ENCODE results near the gene FDXACB1. TPM values are rescaled to one million over a fixed set of nuclear protein-coding genes. Genes with fewer than 3 reads are reported as not detected.
A peak's percentile ranks its signal among the peaks of the same experiment; 100 is the strongest.

FDXACB1 gene
- total and polyA plus RNA-seq, 9 of the 15 experiments (the other 6 are each of a cell fraction or from before 2014, with no cell fraction given) = 3.2 to 7.5 (median 5.3) TPM

DNA sequence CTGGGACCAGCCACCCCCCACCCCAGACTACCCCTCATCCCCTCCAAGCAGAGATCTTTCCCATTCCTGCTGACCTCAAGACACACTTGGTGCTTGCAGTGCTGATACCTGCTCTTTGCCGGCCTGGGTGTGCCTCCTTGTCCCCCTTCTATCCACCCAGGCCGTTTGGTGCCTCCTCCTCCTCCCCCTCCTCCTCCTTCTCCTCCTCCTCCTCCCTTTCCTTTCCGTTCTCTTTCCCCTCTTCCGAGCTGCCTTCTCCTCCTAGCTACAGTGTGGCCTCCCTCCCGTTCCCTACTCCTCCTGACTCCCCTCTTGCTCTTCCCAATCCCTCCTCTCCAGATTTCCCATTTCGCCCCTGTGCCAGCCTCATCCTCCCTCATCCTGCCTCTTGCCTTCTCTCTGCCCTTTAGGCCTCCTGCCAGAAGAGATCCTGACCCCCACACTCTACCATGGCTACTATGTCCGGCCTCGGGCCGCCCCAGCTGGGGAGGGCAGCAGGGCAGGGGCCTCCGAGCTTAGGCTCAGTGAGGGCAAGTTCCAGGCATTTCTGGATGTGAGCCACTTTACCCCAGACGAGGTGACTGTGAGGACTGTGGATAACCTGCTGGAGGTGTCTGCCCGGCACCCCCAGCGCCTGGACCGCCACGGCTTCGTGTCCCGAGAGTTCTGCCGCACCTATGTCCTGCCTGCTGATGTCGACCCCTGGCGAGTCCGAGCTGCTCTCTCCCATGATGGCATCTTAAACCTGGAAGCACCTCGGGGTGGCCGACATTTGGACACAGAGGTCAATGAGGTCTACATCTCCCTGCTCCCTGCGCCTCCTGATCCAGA is 34.3 kb upstream of the FDXACB1 start:
- H3K9ac ChIP-seq (ENCODE audit: insufficient read depth in 1 of 2, low read depth in 2 of 2, low read length in 2 of 2) = peak overlapping the region in 1 of 2 experiments; percentile 61; a peak in 1 of 4 replicates
- DNase-seq (ENCODE audit: extremely low read depth in 1 of 4, low spot score in 3 of 4) = peak in 2 of 4 experiments; percentile 37 to 52
- H3K4me3 ChIP-seq = no peak overlapping the region
- BruUV-seq (replicated peaks) = no TSS peak
- no peak for ATAC-seq
- in situ Hi-C loops (cut with MboI) = no loop called here
- H3K9me1 ChIP-seq (ENCODE audit: control insufficient read depth, insufficient read depth, low read length) = peaks cover 3% of the 10 kb centered on the region
- H3K27me3 ChIP-seq (ENCODE audit: control insufficient read depth in 2 of 2, insufficient read depth in 2 of 2, low read length in 2 of 2) = no peaks in the 10 kb centered on the region
- H3K79me2 ChIP-seq (ENCODE audit: control insufficient read depth, insufficient read depth, low read length) = no peaks in the 10 kb centered on the region
- 88% methylated on average over 17 of the region's 24 CpGs for WGBS (ENCODE audit: insufficient coverage, low coverage, missing lambda C conversion rate)
- H3K9me3 ChIP-seq (replicated peaks; ENCODE audit: control insufficient read depth, insufficient read depth, low read depth, low read length) = no peaks in the 10 kb centered on the region
- POLR2A ChIA-PET = interaction anchor here (0.5 to 0.6 kb wide), 2 partner anchors 25 to 373 kb away, joined by 3 to 5 read pairs; no protein-coding TSS in a partner anchor
- CTCF ChIA-PET (ENCODE audit: low intra/inter-chr PET ratio) = no interaction called here
- H2AFZ ChIP-seq (ENCODE audit: low read depth, low read length) = peak overlapping the region; percentile 67
- H3K36me3 ChIP-seq (ENCODE audit: control insufficient read depth, insufficient read depth, low read length) = no peaks in the 10 kb centered on the region
- no peak overlapping the region for H3K27ac ChIP-seq (ENCODE audit: extremely low read depth, low read depth, low read length)
- H3K4me2 ChIP-seq (ENCODE audit: insufficient read depth, low read length) = no peak overlapping the region; the same call in 1 of the 2 replicates
- no peak for FAIRE-seq
- peaks cover 35 to 40% of the 10 kb centered on the region in 2 experiments; a peak in 4 of 5 replicates for H3K4me1 ChIP-seq (replicated peaks in 1 of 2; ENCODE audit: control insufficient read depth in 2 of 2, insufficient read depth in 2 of 2, low read length in 2 of 2)
- no peaks in the 10 kb centered on the region for H4K20me1 ChIP-seq (replicated peaks; ENCODE audit: control insufficient read depth, insufficient read depth, low read length)
- intact Hi-C loops (cut with micrococcal nuclease) = loop anchor here (5.0 kb wide), 1 partner anchor 36 kb away; the partner anchor contains the start of genes CFAP68 and FDXACB1
- TF ChIP-seq NFIC (IDR thresholded peaks at IDR 0.05) (peak; percentile 23; the same call in 1 of the 2 replicates), ZNF263 (CRISPR knock-in tag; IDR thresholded peaks at IDR 0.05; ENCODE audit: borderline replicate concordance) (peak; percentile 93), HDAC1 (IDR thresholded peaks at IDR 0.05) (peak in 1 of 2 experiments; percentile 29; a peak in 1 of 4 replicates), NEUROD1 (IDR thresholded peaks at IDR 0.05; ENCODE audit: borderline replicate concordance, low read depth, low read length, partially characterized antibody) (no peak), HEY1 (CRISPR knock-in tag; IDR thresholded peaks at IDR 0.05; ENCODE audit: borderline replicate concordance) (no peak), HDGF (IDR thresholded peaks at IDR 0.05) (0 out of 2 replicates have a peak, but pooled peaks have one; percentile 37)
- TF ChIP-seq, protein P1, sequence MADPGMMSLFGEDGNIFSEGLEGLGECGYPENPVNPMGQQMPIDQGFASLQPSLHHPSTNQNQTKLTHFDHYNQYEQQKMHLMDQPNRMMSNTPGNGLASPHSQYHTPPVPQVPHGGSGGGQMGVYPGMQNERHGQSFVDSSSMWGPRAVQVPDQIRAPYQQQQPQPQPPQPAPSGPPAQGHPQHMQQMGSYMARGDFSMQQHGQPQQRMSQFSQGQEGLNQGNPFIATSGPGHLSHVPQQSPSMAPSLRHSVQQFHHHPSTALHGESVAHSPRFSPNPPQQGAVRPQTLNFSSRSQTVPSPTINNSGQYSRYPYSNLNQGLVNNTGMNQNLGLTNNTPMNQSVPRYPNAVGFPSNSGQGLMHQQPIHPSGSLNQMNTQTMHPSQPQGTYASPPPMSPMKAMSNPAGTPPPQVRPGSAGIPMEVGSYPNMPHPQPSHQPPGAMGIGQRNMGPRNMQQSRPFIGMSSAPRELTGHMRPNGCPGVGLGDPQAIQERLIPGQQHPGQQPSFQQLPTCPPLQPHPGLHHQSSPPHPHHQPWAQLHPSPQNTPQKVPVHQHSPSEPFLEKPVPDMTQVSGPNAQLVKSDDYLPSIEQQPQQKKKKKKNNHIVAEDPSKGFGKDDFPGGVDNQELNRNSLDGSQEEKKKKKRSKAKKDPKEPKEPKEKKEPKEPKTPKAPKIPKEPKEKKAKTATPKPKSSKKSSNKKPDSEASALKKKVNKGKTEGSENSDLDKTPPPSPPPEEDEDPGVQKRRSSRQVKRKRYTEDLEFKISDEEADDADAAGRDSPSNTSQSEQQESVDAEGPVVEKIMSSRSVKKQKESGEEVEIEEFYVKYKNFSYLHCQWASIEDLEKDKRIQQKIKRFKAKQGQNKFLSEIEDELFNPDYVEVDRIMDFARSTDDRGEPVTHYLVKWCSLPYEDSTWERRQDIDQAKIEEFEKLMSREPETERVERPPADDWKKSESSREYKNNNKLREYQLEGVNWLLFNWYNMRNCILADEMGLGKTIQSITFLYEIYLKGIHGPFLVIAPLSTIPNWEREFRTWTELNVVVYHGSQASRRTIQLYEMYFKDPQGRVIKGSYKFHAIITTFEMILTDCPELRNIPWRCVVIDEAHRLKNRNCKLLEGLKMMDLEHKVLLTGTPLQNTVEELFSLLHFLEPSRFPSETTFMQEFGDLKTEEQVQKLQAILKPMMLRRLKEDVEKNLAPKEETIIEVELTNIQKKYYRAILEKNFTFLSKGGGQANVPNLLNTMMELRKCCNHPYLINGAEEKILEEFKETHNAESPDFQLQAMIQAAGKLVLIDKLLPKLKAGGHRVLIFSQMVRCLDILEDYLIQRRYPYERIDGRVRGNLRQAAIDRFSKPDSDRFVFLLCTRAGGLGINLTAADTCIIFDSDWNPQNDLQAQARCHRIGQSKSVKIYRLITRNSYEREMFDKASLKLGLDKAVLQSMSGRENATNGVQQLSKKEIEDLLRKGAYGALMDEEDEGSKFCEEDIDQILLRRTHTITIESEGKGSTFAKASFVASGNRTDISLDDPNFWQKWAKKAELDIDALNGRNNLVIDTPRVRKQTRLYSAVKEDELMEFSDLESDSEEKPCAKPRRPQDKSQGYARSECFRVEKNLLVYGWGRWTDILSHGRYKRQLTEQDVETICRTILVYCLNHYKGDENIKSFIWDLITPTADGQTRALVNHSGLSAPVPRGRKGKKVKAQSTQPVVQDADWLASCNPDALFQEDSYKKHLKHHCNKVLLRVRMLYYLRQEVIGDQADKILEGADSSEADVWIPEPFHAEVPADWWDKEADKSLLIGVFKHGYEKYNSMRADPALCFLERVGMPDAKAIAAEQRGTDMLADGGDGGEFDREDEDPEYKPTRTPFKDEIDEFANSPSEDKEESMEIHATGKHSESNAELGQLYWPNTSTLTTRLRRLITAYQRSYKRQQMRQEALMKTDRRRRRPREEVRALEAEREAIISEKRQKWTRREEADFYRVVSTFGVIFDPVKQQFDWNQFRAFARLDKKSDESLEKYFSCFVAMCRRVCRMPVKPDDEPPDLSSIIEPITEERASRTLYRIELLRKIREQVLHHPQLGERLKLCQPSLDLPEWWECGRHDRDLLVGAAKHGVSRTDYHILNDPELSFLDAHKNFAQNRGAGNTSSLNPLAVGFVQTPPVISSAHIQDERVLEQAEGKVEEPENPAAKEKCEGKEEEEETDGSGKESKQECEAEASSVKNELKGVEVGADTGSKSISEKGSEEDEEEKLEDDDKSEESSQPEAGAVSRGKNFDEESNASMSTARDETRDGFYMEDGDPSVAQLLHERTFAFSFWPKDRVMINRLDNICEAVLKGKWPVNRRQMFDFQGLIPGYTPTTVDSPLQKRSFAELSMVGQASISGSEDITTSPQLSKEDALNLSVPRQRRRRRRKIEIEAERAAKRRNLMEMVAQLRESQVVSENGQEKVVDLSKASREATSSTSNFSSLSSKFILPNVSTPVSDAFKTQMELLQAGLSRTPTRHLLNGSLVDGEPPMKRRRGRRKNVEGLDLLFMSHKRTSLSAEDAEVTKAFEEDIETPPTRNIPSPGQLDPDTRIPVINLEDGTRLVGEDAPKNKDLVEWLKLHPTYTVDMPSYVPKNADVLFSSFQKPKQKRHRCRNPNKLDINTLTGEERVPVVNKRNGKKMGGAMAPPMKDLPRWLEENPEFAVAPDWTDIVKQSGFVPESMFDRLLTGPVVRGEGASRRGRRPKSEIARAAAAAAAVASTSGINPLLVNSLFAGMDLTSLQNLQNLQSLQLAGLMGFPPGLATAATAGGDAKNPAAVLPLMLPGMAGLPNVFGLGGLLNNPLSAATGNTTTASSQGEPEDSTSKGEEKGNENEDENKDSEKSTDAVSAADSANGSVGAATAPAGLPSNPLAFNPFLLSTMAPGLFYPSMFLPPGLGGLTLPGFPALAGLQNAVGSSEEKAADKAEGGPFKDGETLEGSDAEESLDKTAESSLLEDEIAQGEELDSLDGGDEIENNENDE (IDR thresholded peaks at IDR 0.05; ENCODE audit: low read depth, low read length) = no peak
- TF ChIP-seq, protein P2, sequence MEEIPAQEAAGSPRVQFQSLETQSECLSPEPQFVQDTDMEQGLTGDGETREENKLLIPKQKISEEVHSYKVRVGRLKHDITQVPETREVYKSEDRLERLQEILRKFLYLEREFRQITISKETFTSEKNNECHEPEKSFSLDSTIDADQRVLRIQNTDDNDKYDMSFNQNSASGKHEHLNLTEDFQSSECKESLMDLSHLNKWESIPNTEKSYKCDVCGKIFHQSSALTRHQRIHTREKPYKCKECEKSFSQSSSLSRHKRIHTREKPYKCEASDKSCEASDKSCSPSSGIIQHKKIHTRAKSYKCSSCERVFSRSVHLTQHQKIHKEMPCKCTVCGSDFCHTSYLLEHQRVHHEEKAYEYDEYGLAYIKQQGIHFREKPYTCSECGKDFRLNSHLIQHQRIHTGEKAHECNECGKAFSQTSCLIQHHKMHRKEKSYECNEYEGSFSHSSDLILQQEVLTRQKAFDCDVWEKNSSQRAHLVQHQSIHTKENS (CRISPR knock-in tag; IDR thresholded peaks at IDR 0.05) = no peak

Measured in K562 (cell line).